Measurements from ENCODE around the gene COIL. TPM values are rescaled to one million over a fixed set of nuclear protein-coding genes. Genes with fewer than 3 reads are reported as not detected.
"Not testable (repeated sequence)": the region's sequence is repeated elsewhere in the genome, so short reads cannot be mapped to it uniquely, and the experiment has no call there.

COIL gene
- total RNA-seq, 4 donors from 2014 or later: 6.9 to 26.1 (median 14.3) TPM

DNA sequence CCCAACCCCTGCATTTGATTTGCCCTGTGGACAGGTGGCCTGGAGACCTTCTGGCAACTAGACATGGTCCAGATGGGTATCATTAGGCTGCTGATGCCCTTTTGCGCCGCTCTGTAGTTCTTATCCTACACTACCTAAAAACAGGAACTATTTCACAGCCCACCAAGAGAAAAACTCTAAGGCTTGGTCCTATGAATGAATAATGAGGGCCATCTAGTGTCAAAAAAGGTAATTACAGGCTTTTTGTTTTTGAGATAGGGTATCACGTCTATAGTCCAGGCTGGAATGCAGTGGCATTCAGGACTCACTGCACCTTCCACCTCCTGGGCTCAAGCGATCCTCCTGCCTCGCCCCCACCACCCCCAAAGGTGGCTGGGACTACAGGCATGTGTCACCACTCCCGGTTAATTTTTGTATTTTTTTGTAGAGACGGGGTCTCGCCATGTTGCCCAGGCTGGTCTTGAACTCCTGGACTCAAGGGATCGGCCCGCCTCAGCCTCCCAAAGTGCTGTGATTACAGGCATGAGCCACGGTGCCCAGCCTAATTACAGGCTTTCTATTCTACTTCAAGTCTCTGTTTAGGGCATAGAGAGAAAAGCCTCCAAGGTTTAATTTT, 20.9 kb downstream of the COIL start:
- H3K27me3 ChIP-seq: no peaks in the 10 kb centered on the region
- intact Hi-C loops (cut with DNase I; ENCODE audit: low total_unique reads): loop anchor here (5.0 kb wide), 1 partner anchor 108 kb away; the partner anchor contains the start of genes C17orf67 and DGKE
- no peak overlapping the region for H3K4me3 ChIP-seq
- H3K27ac ChIP-seq: no peak overlapping the region
- DNase-seq: no peak
- TF ChIP-seq, protein P1, sequence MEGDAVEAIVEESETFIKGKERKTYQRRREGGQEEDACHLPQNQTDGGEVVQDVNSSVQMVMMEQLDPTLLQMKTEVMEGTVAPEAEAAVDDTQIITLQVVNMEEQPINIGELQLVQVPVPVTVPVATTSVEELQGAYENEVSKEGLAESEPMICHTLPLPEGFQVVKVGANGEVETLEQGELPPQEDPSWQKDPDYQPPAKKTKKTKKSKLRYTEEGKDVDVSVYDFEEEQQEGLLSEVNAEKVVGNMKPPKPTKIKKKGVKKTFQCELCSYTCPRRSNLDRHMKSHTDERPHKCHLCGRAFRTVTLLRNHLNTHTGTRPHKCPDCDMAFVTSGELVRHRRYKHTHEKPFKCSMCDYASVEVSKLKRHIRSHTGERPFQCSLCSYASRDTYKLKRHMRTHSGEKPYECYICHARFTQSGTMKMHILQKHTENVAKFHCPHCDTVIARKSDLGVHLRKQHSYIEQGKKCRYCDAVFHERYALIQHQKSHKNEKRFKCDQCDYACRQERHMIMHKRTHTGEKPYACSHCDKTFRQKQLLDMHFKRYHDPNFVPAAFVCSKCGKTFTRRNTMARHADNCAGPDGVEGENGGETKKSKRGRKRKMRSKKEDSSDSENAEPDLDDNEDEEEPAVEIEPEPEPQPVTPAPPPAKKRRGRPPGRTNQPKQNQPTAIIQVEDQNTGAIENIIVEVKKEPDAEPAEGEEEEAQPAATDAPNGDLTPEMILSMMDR (IDR thresholded peaks at IDR 0.05): peak; percentile 47 to 79 (median 76)
- no peak for TF ChIP-seq POLR2A (IDR thresholded peaks at IDR 0.05)
- H3K9me3 ChIP-seq: no peaks in the 10 kb centered on the region
- no peaks in the 10 kb centered on the region for H3K36me3 ChIP-seq
- no peaks in the 10 kb centered on the region for H3K4me1 ChIP-seq

DNA sequence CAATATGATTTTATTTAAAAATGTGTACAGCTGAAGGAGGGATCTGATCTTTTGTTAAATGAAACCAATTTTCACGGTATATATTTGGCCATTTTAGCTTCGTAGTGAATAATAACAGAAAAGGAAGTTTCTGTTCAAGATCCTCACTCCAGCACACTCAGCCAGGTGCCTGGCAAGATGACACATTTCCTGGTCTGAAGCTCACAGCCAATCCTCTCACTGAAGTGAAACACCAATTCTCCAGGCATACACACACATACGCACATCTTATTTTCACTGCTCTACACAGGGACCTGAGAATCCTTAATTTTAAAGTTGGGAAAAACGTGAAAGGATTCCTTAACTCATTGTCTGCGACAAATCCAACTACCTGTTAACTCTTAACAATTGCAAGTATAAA, 22.6 kb downstream of the COIL start:
- intact Hi-C loops (cut with DNase I; ENCODE audit: low total_unique reads); H3K4me1 ChIP-seq; H3K9me3 ChIP-seq; H3K36me3 ChIP-seq; H3K4me3 ChIP-seq; DNase-seq; H3K27me3 ChIP-seq: not testable (repeated sequence)
- peak overlapping the region in 1 of 2 donors; percentile 32 for H3K27ac ChIP-seq

DNA sequence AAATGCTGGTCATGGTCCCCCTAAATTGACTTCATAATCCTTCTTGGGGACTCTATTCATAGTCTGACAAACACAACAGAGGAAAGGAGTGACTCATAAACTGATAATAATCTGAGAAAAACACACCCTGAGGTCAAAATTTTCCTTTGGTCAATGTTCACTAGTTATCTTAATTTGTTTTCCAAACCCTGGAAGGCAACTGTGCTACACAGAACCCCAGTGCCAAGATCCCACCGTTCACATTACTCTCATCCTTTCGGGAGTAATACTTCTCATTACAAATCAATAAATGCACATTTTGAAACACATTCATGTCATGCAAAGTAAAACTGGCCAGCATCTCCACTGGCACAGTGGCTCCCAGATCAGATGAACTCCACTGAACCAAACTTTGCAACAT, 23.2 kb downstream of the COIL start:
- TF ChIP-seq, protein P1 (IDR thresholded peaks at IDR 0.05): no peak
- TF ChIP-seq POLR2A (IDR thresholded peaks at IDR 0.05): no peak
- intact Hi-C loops (cut with DNase I; ENCODE audit: low total_unique reads): no loop called here

DNA sequence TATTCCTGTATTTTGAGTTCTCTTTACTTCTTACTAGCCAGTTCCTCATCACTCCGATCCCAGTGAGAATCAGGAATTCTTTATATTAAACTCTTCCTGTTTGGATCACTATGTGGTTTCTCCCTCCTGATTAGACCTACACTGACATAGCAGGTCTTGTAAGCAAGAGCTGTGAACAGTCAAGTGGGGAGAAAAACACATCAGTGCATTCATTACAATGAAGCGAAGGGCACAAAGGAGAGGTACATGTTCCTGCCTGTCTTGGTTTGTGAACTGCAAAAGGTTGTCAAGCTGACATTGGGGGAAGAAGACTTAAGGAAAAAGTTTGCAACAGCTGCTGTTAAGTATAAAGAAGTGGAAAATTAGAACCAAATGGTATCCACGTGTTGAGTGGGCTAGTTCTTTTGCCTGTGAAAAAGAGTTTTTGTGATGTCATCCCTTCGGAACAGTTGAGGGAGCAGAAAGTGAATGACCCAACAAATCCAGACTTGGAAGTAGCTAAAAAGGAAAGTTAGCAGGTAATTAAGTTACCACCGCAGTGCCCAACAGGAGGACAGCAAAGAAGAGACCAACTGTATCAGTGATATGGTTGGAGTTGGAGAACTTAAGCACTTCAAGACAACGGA, 24.0 kb downstream of the COIL start:
- Histone ChIP-seq H3K4me3 (no peak overlapping the region), H3K4me1 (no peaks in the 10 kb centered on the region), H3K27me3 (no peaks in the 10 kb centered on the region), H3K9me3 (no peaks in the 10 kb centered on the region), H3K27ac (peak overlapping the region in 1 of 2 donors; percentile 32), H3K36me3 (no peaks in the 10 kb centered on the region)
- intact Hi-C loops (cut with DNase I; ENCODE audit: low total_unique reads): no loop called here
- TF ChIP-seq, protein P1 (IDR thresholded peaks at IDR 0.05): no peak
- TF ChIP-seq POLR2A (IDR thresholded peaks at IDR 0.05): no peak
- DNase-seq: no peak

More for the DNA sequence above, 23.2 kb downstream of the COIL start:
- Histone ChIP-seq H3K27ac (peak overlapping the region in 1 of 2 donors; percentile 32), H3K9me3 (no peaks in the 10 kb centered on the region), H3K27me3 (no peaks in the 10 kb centered on the region), H3K4me3 (no peak overlapping the region), H3K36me3 (no peaks in the 10 kb centered on the region), H3K4me1 (no peaks in the 10 kb centered on the region)
- no peak for DNase-seq

DNA sequence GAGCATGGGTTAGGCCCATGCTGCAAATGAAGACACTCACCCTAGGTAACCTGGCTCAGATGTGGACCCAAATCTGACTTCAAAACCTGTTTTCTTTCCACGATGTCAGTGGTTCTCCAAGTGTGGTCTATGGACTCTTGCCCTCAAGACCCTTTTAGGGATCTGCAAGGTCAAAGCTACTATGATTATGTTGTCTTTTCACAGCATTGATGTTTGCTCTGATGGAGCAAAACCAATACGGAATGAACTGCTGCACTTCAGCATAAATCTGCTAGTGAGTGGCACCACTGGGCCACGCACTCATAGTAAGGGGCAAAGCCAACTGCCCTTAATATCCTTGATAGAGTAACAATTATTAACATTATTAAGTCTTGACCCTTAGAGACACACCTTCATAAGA, 25.4 kb downstream of the COIL start:
- intact Hi-C loops (cut with DNase I; ENCODE audit: low total_unique reads): no loop called here
- Histone ChIP-seq H3K9me3 (no peaks in the 10 kb centered on the region), H3K27me3 (no peaks in the 10 kb centered on the region)

More for the DNA sequence above, 25.4 kb downstream of the COIL start:
- TF ChIP-seq, protein P1 (IDR thresholded peaks at IDR 0.05): no peak
- no peak for TF ChIP-seq POLR2A (IDR thresholded peaks at IDR 0.05)
- Histone ChIP-seq H3K4me3 (no peak overlapping the region), H3K4me1 (no peaks in the 10 kb centered on the region), H3K27ac (no peak overlapping the region), H3K36me3 (no peaks in the 10 kb centered on the region)
- no peak for DNase-seq

Measured in uterus (tissue), 4 donors.